ENCODE measurements around the gene CCDC13.

Gene CCDC13

GRCh38 chr3:42750834-42751233, 22.2 kb downstream of the CCDC13 start:
- DNase-seq, result no peak

- DNase-seq, result no peak
Measured at GRCh38 chr3:42749753-42750231, 23.3 kb downstream of the CCDC13 start.

- DNase-seq, result no peak
Measured at GRCh38 chr3:42749025-42749752, 23.9 kb downstream of the CCDC13 start.

- DNase-seq, result no peak
Measured at GRCh38 chr3:42747581-42747980, 25.5 kb downstream of the CCDC13 start.

- DNase-seq, result no peak
Measured at GRCh38 chr3:42746455-42747450, 26.3 kb downstream of the CCDC13 start.

- no peak for DNase-seq
Measured at GRCh38 chr3:42745776-42746454, 27.1 kb downstream of the CCDC13 start.

GRCh38 chr3:42745291-42745745, 27.7 kb downstream of the CCDC13 start:
- DNase-seq, result no peak

GRCh38 chr3:42743204-42743995, 29.7 kb downstream of the CCDC13 start:
- DNase-seq, result no peak

- no peak for DNase-seq
Measured at GRCh38 chr3:42742688-42743087, 30.4 kb downstream of the CCDC13 start.

GRCh38 chr3:42742259-42742658, 30.8 kb downstream of the CCDC13 start:
- no peak for DNase-seq

- no peak for DNase-seq
Measured at GRCh38 chr3:42741796-42742195, 31.3 kb downstream of the CCDC13 start.

GRCh38 chr3:42739401-42740158, 33.5 kb downstream of the CCDC13 start:
- DNase-seq, result no peak

GRCh38 chr3:42736531-42736930, 36.5 kb downstream of the CCDC13 start:
- DNase-seq, result no peak

GRCh38 chr3:42736081-42736480, 37.0 kb downstream of the CCDC13 start:
- DNase-seq, result no peak

GRCh38 chr3:42735615-42736014, 37.4 kb downstream of the CCDC13 start:
- DNase-seq, result no peak

GRCh38 chr3:42735019-42735418, 38.0 kb downstream of the CCDC13 start:
- no peak for DNase-seq

- DNase-seq, result no peak
Measured at GRCh38 chr3:42734263-42734860, 38.7 kb downstream of the CCDC13 start.

GRCh38 chr3:42733501-42734262, 39.4 kb downstream of the CCDC13 start:
- DNase-seq, result no peak

- no peak for DNase-seq
Measured at GRCh38 chr3:42732829-42733459, 40.1 kb downstream of the CCDC13 start.

All from activated T-cell treated with anti-CD3 and anti-CD28 coated beads for 4 hours (primary cell).